Measurements from ENCODE around the gene CGNL1.

- TF ChIP-seq CTCF (IDR thresholded peaks at IDR 0.05; ENCODE audit: borderline replicate concordance, extremely low read depth, low read length, poor library complexity, severe bottlenecking) (no peak), EZH2 (IDR thresholded peaks at IDR 0.05; ENCODE audit: borderline replicate concordance, low read depth, low read length, severe bottlenecking) (no peak)
Observed at GRCh38 chr15:57551715-57552677, 175.7 kb downstream of the CGNL1 start.

Data from DND-41 (cell line).